Activated CD8-positive, alpha-beta memory T cell treated with anti-CD3 and anti-CD28 coated beads, Interleukin-2, amount 50 U/mL, for 4 hours (primary cell): ENCODE data around the gene USP46.

Experiments
- DNase-seq: peaks from one replicate; pipeline ENCODE4 v3.0.0-alpha.2; 2020

USP46 gene

GRCh38 chr4:52568351-52568750, 90.8 kb downstream of the USP46 start:
- no peak for DNase-seq

- no peak for DNase-seq
Observed at GRCh38 chr4:52566136-52567031, 92.7 kb downstream of the USP46 start.

GRCh38 chr4:52560844-52561280, 98.2 kb downstream of the USP46 start:
- no peak for DNase-seq

GRCh38 chr4:52555356-52555716, 103.8 kb downstream of the USP46 start:
- no peak for DNase-seq

- no peak for DNase-seq
Observed at GRCh38 chr4:52554612-52555355, 104.3 kb downstream of the USP46 start.

- DNase-seq = no peak
Observed at GRCh38 chr4:52552778-52553177, 106.3 kb downstream of the USP46 start.

- no peak for DNase-seq
Observed at GRCh38 chr4:52551487-52551886, 107.6 kb downstream of the USP46 start.

- DNase-seq = no peak
Observed at GRCh38 chr4:52550186-52550585, 108.9 kb downstream of the USP46 start.

- DNase-seq = no peak
Observed at GRCh38 chr4:52548818-52549570, 110.1 kb downstream of the USP46 start.

GRCh38 chr4:52546449-52546848, 112.7 kb downstream of the USP46 start:
- DNase-seq = no peak

GRCh38 chr4:52545099-52546069, 113.7 kb downstream of the USP46 start:
- peak; percentile 52 for DNase-seq
